GM18505 (cell line): ENCODE measurements around the gene KIF9.
"Not testable (repeated sequence)": the region's sequence is repeated elsewhere in the genome, so short reads cannot be mapped to it uniquely, and the experiment has no call there.

Experiments used
- ATAC-seq: cut with Tn5 transposase; IDR thresholded peaks from one replicate; pipeline ENCODE4 v1.9.1; 2021; ENCODE audit not compliant: unreplicated experiment
- POLR2A ChIP-seq: IDR thresholded peaks from 4 replicates; pipeline ENCODE4 v1.6.1; 2011; ENCODE audit warnings: borderline replicate concordance; ENCODE audit not compliant: insufficient read depth, insufficient read length; ENCODE audit errors: extremely low read depth

KIF9 gene, protein sequence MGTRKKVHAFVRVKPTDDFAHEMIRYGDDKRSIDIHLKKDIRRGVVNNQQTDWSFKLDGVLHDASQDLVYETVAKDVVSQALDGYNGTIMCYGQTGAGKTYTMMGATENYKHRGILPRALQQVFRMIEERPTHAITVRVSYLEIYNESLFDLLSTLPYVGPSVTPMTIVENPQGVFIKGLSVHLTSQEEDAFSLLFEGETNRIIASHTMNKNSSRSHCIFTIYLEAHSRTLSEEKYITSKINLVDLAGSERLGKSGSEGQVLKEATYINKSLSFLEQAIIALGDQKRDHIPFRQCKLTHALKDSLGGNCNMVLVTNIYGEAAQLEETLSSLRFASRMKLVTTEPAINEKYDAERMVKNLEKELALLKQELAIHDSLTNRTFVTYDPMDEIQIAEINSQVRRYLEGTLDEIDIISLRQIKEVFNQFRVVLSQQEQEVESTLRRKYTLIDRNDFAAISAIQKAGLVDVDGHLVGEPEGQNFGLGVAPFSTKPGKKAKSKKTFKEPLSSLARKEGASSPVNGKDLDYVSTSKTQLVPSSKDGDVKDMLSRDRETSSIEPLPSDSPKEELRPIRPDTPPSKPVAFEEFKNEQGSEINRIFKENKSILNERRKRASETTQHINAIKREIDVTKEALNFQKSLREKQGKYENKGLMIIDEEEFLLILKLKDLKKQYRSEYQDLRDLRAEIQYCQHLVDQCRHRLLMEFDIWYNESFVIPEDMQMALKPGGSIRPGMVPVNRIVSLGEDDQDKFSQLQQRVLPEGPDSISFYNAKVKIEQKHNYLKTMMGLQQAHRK

GRCh38 chr3:47282424-47283192, at the start of gene KIF9, which contains the start of gene KLHL18:
KIF9 (minus strand) TSS chr3:47282799; CDS start chr3:47277374, 5,425 bp downstream.
KLHL18 (plus strand) TSS chr3:47282944; CDS start chr3:47282966, 22 bp downstream.
- peak; percentile 79 for TF ChIP-seq POLR2A
- ATAC-seq, result peak; percentile 81

- no peak for TF ChIP-seq POLR2A
- ATAC-seq, result no peak
Observed at GRCh38 chr3:47324278-47324865, 41.8 kb upstream of the KIF9 start.

GRCh38 chr3:47323431-47324277, 41.1 kb upstream of the KIF9 start:
- no peak for TF ChIP-seq POLR2A
- ATAC-seq, result no peak

- ATAC-seq, result no peak
- TF ChIP-seq POLR2A, result no peak
Observed at GRCh38 chr3:47319956-47320355, 37.4 kb upstream of the KIF9 start.

DNA sequence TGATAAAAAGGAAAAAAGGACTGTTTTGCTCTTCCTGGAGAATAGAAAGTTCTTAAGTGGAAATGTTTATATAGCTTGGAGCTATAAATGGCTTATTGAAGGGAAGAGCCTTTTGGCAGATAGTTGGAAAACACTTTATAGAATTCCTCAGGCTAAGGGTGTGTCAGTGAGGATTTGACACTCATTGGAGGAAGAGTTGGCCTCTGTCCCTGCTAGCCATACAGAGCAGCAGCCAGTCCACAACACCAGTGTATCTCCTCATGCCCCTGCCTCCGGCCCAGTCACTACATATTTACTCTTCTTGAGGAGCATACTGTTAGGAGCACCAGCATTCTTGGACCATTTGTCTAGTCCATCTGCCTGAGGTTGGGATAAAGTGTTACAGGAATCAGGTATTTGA, 36.3 kb upstream of the KIF9 start:
- no peak for TF ChIP-seq POLR2A
- no peak for ATAC-seq

DNA sequence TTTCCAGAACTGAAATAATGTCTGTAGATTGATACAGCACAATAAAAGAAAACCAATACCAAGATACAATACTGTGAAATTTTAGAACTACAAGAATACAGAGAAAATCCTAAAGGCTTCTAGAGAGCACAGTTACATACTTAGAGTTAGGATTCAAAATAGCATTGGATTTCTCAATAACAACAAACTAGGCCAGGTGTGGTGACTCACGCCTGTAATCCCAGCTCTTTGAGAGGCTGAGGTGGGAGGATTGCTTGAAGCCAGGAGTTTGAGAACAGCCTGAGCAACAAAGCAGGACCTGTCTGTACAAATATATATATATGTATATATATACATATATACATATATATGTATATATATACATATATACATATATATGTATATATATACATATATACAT, 33.6 kb upstream of the KIF9 start:
- not testable (repeated sequence) for ATAC-seq

DNA sequence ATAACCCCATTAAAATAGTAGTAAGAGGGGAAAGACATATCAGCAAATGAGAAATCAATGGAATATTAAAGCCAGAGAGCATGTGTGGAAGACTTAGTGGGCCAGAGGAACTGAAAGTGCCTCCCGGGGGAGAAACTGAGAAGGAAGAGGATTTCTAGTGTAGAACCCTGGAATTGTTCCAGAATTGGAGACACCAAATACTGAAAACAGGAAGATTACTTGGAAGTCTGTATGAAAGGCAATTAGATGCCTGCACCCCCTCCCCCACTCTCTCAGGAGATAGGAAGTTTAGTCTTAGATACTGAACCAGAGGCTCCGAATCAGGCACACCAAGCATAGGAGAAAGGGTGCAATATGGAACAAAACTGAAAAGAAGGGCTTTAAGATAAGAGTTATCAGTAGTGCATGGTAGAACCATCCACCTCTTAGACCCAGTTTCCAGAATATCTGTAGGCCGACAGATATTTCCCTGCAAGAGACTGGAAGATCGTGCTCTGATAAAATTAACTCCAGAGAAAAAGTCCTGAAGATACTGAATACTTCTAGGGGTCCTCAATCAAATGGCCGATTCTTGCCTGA, 32.6 kb upstream of the KIF9 start:
- ATAC-seq, result no peak

GRCh38 chr3:47314056-47314764, 31.6 kb upstream of the KIF9 start:
- TF ChIP-seq POLR2A, result no peak
- no peak for ATAC-seq

More for the DNA sequence above, 32.6 kb upstream of the KIF9 start:
- no peak for TF ChIP-seq POLR2A

DNA sequence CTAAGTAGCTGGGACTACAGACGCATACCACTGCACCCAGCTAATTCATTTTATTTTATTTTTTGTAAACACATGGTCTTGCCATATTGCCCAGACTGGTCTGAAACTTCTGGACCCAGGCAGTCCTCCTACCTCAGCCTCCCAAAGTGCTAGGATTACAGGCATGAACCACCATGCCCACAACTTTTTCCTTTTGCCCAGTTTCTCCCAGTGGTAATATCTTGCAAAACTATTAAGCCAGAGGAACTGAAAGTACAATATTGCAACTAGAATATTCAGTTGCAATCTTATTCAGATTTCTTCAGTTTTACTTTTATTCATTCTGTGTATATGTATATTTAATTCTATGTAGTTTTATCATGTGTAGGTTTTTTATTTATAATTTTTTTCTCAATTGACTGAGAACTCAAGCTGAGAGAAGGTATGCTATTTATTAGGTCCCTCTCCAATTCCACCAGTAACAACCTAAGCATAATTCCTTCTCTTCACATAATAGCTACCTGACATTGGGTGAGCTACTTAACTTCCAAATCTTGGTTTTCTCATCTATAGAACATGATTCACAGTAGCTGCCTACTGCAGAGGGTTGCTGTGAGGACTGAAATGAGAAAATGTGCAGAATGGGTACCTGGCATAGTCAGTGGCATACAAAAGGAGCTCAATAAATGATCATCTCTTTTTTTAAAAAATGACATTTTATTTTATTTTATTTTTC, 30.9 kb upstream of the KIF9 start:
- no peak for ATAC-seq
- TF ChIP-seq POLR2A, result no peak

DNA sequence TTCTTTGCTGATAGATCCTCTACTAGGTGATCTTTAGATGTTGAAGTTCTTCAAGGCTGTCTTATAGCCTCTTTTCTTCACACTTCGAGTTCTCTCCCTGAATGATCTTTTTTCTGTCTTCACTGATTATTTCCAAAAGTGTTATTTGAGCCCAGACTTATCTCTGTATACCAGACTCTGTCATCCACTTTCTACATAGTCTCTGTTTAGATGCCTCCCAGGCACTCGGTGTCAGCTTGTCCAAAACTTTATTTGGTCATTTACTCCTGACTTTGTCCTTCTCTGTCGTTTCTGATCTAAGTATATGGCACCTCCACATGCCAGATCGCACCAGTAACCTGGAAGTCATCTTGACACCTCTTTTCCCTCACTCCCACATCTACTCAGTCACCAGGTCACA, 27.8 kb upstream of the KIF9 start:
- ATAC-seq, result no peak
- TF ChIP-seq POLR2A, result no peak

- not testable (repeated sequence) for ATAC-seq
Observed at GRCh38 chr3:47309231-47309630, 26.6 kb upstream of the KIF9 start.
